Right lung (tissue), 10 donors: ENCODE measurements around the gene REEP1. TPM values are rescaled to one million over a fixed set of nuclear protein-coding genes. Genes with fewer than 3 reads are reported as not detected.

ENCODE experiments used
- DNase-seq, 2 donors: peaks; one replicate each; pipeline ENCODE4 v3.0.0-alpha.2; 2013
- long read RNA-seq, 8 donors: transcript quantifications; one replicate each; lab custom pipeline, GENCODE V29; 2026
- polyA plus RNA-seq, 5 donors: library from polyadenylated mRNA; unstranded; fragments of 120-200 nt; gene quantifications; one replicate each; pipeline versions ENCODE4 v1.2.1 to v1.2.3, GENCODE V29; 2013; ENCODE audit warnings: inconsistent platforms in 1 of 5, low replicate concordance in 1 of 5; ENCODE audit not compliant: insufficient read length in 5 of 5, insufficient read depth in 1 of 5

The REEP1 gene
- polyA plus RNA-seq = 10 to 100 TPM; 17.3 to 20.4 (median 17.4) TPM
- long read RNA-seq, donor 1, partial matches to known transcripts = 0 of 4 reads
- long read RNA-seq, donor 1, other reads (novel, unspliced or antisense) = 0 of 4 reads
- long read RNA-seq, donor 2, partial matches to known transcripts = 0 of 2 reads
- long read RNA-seq, donor 2, other reads (novel, unspliced or antisense) = 0 of 2 reads
- long read RNA-seq, donor 3, transcript REEP1-201 (7 exons, 3,857 nt) = major isoform, 5 of 5 reads
- long read RNA-seq, donor 3, partial matches to known transcripts = 0 of 5 reads
- long read RNA-seq, donor 3, other reads (novel, unspliced or antisense) = 0 of 5 reads
- long read RNA-seq, donor 4 = 0 reads
- long read RNA-seq, donor 5, partial matches to known transcripts = 0 of 4 reads
- long read RNA-seq, donor 5, other reads (novel, unspliced or antisense) = 0 of 4 reads
- long read RNA-seq, donor 6, partial matches to known transcripts = 0 of 3 reads
- long read RNA-seq, donor 6, other reads (novel, unspliced or antisense) = 0 of 3 reads
- long read RNA-seq, donor 7, partial matches to known transcripts = 0 of 3 reads
- long read RNA-seq, donor 7, other reads (novel, unspliced or antisense) = 0 of 3 reads
- long read RNA-seq, donor 8, partial matches to known transcripts = 0 of 2 reads
- long read RNA-seq, donor 8, other reads (novel, unspliced or antisense) = 0 of 2 reads

GRCh38 chr2:86337244-86337835 is at the start of gene REEP1:
REEP1 (minus strand) TSS chr2:86337626; CDS start chr2:86337510, 116 bp downstream.
- no peak for DNase-seq

GRCh38 chr2:86383844-86384243 is 46.4 kb upstream of the REEP1 start:
- DNase-seq = peak; percentile 89 to 92

GRCh38 chr2:86382698-86383097 is 45.3 kb upstream of the REEP1 start:
- DNase-seq = no peak

GRCh38 chr2:86382108-86382507 is 44.7 kb upstream of the REEP1 start:
- DNase-seq = no peak

GRCh38 chr2:86378469-86378868 is 41.0 kb upstream of the REEP1 start:
- DNase-seq = no peak

GRCh38 chr2:86375623-86376022 is 38.2 kb upstream of the REEP1 start:
- no peak for DNase-seq

- DNase-seq = no peak
Measured at GRCh38 chr2:86372641-86373502, 35.4 kb upstream of the REEP1 start.

GRCh38 chr2:86372133-86372532 is 34.7 kb upstream of the REEP1 start:
- no peak for DNase-seq

GRCh38 chr2:86371527-86371926 is 34.1 kb upstream of the REEP1 start:
- no peak for DNase-seq

GRCh38 chr2:86370579-86370978 is 33.2 kb upstream of the REEP1 start:
- no peak for DNase-seq

GRCh38 chr2:86368161-86368824 is 30.9 kb upstream of the REEP1 start:
- DNase-seq = peak; percentile 43 to 53

- no peak for DNase-seq
Measured at GRCh38 chr2:86367499-86367777, 30.0 kb upstream of the REEP1 start.

GRCh38 chr2:86366651-86367498 is 29.4 kb upstream of the REEP1 start:
- DNase-seq = no peak

- no peak for DNase-seq
Measured at GRCh38 chr2:86364894-86365293, 27.5 kb upstream of the REEP1 start.

GRCh38 chr2:86360776-86361175 is 23.4 kb upstream of the REEP1 start:
- DNase-seq = no peak

- DNase-seq = no peak
Measured at GRCh38 chr2:86358957-86359356, 21.5 kb upstream of the REEP1 start.

GRCh38 chr2:86357392-86357963 is 20.1 kb upstream of the REEP1 start:
- DNase-seq = no peak

- no peak for DNase-seq
Measured at GRCh38 chr2:86352727-86353221, 15.3 kb upstream of the REEP1 start.

GRCh38 chr2:86352137-86352726 is 14.8 kb upstream of the REEP1 start:
- DNase-seq = no peak
